GM18502 (cell line): ENCODE measurements around the gene UBE3D.
"Not testable (repeated sequence)": the region's sequence is repeated elsewhere in the genome, so short reads cannot be mapped to it uniquely, and the experiment has no call there.

Experiments
- ATAC-seq: cut with Tn5 transposase; IDR thresholded peaks from one replicate; pipeline ENCODE4 v1.9.1; 2021; ENCODE audit warnings: mild to moderate bottlenecking; ENCODE audit not compliant: unreplicated experiment, poor library complexity

Gene UBE3D

GRCh38 chr6:83057705-83058321 is 7.8 kb downstream of the UBE3D start:
- ATAC-seq: peak; percentile 85

DNA sequence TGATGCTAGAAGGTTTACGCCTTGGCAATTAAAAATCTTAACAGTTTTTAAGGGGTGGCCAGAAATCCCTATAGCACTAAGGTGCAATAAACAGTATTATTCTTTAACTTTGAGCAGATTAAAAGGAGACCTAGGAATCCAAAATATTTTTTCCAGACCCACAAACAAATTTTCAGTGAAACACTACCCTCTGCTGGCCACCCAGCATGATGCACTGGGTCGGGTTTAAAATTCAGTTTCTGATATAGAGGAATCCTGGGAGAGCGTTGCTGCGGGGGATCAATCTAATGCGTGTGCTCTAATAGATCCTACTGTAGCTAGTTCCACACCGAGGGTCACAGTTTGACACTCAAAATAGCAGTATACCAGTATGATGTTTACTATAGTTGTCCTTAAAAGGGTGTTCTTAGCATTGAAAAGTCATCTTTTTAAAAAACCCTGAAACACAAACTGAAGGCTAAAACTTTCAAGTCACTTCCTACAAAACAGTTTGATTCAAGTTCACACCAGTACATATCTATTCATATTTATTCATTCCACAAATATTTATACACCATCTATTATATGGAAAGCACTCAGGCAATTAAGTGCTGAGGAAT is 10.2 kb downstream of the UBE3D start:
- peak; percentile 72 for ATAC-seq

DNA sequence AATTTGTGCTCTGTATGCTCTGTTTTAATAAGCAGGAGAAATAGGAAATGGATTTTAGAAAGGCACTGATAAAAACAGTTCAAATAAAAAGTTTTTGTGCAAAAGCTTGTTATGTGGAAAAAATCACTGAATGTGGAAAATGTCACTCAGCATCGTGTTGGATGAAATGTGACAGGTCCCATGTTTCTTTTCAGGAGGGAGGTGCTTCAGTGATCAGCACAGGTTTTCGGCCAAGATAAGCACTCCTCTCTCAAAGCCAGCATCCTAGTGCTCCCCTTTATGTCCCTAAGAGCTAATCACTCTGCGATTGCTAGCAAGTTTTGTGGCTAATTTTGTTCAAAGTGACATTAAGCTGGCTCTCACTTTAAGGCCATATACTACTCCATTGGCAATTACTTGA is 12.0 kb downstream of the UBE3D start:
- no peak for ATAC-seq

DNA sequence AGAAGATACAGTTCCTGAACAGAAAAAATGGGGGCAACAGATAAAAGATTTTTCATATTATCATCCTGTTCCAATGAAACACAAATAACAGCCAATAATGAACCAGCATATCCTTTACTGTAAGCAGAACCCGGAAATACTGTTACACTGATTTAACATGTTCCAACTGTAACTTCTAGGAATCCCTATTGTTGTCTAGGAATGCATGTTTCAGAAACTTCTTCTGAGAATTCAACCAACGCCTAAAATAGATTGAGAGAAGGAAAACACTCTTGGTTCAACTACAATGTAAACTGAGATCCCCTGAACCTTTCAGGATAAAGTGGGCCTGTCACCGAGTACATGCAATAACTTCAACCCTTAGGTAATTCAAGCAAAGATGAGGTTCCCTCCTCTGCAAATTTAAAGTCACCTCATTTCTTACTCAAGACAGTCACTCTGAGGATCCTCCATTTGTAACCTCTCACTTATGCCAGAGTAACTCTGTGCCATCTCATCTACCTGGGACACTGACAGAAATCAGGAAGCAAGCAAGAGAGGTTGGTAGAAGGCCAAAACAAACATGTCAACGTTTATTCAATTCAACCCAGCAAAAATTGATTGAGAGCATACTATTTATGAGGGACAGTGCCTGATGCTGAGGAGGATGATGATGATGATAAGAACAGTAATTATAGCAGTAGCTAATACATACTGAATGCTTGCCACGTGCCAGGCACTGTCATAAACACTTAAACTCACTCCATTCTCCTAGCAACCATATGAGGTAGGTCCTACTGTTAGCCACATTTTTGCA is 14.1 kb downstream of the UBE3D start:
- no peak for ATAC-seq

DNA sequence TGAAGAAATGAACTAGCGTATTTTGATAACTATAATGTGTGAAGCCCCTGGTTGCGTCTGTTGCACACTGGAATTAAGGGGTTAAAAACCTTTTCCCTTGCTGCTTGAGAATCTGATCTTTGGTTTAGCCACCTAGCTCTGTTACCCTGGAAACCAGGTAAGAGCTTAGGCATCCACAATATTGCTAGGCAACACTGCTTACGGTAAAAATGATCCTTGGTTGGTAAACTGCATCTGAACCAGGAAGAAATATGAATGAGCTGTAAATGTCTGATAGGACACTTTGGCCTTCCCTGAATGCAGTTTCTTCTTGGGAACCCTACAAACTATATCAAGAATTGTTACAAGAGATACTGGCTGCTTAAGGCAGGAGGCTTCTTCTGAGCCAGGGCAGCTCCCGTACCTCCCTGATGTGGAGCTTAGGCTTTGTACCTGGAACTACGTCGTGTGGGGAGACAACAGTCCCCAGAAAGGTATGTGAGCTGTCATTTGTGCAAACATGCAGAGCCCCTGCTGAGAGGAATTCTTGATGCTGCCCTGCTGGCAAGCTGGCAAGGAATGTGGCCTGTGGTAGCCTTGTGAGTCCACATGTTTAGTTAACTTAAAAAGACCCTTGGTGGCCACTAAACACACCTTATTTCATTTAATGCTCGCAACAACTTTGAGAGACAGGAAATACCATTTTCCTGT is 18.4 kb downstream of the UBE3D start:
- no peak for ATAC-seq

DNA sequence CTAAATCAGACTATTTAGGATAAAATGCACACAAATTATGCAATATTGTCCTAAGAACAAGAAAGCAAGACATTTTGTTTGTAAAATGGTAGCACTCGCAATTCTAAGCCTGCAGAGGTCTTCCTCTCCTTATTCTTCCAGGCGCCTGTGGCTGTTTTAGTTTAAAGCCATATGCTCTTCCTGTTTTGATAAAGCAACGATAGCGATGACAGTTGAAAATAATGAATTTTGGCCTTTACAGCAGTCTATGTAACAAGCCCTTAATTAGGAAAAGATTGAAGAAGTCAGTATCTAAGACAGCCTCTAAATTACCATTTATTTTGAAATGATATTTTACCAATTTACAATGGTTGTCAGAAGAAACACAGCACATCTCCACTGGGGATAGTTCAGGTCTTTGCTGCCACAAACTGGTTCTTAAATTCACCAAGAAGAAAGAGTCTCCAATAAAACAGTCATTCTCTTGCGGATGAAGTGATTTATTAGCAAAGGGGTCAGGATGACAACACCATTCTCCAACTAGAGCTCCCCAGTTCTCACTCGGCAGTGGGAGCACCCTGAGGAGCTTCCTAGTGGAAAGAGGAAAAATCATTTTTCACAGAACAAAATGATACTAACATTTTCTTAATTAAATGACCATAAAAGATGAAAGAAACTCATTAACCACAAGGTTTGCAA is 21.4 kb downstream of the UBE3D start:
- no peak for ATAC-seq

DNA sequence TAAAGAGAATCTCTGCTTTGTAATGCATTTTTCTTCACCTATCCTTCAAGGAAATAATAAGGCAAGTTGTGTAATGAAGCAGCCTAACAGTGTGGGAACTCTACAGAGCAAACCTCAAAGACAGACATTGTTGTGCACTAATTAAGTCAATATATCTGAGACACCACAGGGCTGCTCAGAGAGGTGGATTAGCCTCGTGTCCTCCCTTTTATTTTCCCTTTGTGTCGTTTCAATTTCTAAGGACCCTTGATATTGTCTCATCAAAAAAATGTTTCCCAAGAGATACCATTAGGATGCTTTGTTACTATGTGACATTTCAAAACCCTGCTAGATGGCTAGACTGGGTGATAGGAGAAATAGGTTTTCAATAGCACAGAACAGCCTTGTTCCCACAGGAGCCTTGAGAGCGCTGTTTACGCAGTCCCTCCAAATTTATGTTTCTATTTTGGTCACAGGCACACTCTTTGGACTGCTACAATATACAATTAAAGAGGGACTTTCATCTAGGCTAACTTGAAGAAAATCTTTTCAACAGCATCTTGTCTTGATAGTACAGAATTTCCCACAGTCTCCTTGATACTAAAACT is 23.1 kb downstream of the UBE3D start:
- no peak for ATAC-seq

GRCh38 chr6:83038246-83038645 is 27.4 kb downstream of the UBE3D start:
- ATAC-seq: no peak

GRCh38 chr6:83031689-83032088 is 34.0 kb downstream of the UBE3D start:
- ATAC-seq: no peak

DNA sequence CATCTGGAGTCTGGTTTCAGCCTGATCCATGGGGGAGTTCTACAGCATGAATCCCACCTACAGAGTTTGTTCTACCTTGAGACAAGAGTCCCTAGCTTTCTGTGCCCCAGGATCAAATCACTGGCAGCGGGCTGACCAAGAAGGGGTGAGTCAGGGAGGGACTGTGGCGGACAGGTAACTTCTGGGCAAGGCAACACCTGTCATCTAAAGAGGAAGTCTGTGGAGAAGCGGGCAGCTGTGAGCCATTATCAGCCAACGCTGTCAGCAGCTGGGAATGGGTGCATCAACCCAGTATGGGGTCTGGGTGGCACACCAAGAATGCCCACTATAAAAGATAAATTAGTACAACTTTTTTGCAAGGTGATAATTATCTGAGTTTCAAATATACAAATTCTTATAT is 45.9 kb downstream of the UBE3D start:
- no peak for ATAC-seq

GRCh38 chr6:83011131-83011530 is 54.5 kb downstream of the UBE3D start:
- ATAC-seq: not testable (repeated sequence)

GRCh38 chr6:83008626-83009025 is 57.0 kb downstream of the UBE3D start:
- ATAC-seq: no peak

DNA sequence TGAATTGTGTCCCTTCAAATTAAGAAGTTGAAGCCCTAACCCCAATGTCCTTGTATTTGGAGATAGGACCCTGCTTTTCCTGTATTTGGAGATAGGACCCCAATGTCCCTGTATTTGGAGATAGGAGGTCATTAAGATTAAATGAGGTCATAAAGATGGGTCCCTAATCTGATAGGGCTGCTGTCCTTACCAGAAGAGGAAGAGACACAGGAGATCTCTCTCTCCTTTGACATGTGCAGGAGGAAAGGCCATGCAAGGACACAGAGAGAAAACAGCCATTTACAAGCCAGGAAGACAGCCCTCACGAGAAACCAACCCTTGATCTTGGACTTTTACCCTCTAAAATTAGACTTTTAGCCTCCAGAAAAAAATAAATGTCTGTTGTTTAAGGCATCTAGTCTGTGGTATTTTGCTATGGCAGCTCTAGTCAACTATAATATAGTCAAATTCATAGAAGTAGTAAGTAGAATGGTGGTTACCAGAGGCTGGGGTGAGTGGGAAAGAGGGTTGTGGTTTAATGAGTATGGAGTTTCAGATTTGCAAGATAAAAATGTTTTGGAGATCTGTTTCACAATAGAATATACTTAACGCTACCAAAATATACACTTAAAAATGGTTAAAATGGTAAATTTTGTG is 59.3 kb downstream of the UBE3D start:
- ATAC-seq: no peak

- no peak for ATAC-seq
These were observed 69.5 kb downstream of the UBE3D start for GRCh38 chr6:82996156-82996555.

GRCh38 chr6:82995066-82995465 is 70.6 kb downstream of the UBE3D start:
- ATAC-seq: no peak

- no peak for ATAC-seq
These were observed 75.8 kb downstream of the UBE3D start for GRCh38 chr6:82989736-82990290.

DNA sequence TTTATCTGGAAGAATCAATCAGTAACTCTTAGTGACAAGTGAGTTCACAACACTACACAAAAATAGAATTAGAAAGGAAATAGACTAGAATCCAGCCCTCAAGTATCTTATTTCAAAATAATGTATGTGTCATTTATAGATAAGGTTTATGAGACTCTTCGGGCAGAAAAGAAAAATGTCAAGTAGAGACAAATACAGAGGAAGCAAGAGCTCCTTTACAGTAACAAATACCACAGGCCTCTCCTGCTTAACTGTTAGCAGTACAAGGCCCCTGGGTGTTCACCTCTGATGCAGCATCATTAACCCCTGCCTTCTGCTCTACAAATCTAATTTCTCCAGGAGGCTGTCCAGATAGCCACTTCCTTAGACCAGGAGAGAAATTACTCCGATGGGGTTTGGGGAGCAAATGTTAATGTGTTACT is 76.7 kb downstream of the UBE3D start:
- ATAC-seq: no peak

DNA sequence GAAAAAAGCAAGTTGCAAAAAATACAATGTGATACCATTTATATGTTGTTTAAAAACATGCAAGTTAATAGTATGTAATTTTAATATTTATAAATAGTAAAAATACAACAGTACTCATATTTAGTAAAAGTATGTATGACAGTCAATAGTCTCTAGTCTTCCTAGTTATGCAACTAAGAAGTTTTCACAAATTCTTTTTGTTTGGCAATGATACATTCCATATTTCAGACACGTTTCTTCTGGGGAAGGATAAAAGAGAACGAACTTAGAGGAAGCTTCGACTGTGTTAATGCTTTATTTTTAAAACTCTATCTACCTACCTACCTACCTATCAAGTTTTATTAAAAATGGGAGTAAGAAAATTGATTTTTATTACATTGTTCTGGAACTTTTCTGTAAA is 77.7 kb downstream of the UBE3D start:
- ATAC-seq: no peak

DNA sequence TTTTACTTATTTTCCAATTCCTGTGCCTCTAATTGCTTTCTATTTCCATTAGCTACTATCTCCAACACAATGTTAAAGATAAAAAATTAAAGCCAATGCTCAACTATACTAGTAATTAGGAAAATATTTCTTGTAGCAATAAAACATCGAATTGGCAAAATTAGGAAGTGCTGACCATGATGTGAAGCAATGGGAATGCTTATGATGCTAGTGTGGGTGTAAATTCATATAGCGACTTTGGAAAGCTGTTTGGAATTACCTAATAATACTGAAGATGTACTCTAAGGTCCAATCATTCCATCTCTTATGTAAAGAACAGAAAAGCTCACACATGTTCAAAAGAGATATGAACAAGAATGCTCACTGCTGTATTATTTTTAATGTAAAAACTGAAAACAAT is 78.2 kb downstream of the UBE3D start:
- no peak for ATAC-seq
